Measurements from ENCODE around the gene PTPMT1.

PTPMT1 gene

DNA sequence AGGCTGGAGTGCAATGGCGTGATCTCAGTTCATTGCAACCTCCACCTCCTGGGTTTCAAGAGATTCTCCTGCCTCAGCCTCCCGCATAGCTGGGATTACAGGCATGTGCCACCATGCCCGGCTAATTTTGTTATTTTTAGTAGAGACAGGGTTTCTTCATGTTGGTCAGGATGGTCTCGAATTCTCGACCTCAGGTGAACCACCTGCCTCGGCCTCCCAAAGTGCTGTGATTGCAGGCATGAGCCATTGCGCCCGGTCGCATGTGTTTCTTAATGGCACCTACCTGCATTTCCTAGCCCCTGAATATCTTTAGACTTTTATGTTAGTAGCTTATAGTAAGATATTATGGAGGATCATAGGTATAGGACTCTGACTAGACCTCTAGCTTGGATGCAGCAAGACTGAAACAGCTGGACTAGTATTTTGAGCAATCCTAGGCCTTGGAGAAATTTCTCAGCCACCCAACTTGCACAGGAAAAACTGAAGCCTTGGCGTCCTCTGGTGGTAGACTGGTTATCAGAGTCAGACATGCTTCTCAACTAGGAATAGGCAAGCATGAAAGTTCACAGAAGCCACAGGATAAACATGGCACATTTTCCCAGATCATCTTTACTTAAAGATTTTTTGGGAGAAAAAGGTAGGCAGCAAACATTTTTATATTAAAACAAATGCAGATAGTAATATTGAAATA is 51.5 kb downstream of the PTPMT1 start:
- DNase-seq: no peak

DNA sequence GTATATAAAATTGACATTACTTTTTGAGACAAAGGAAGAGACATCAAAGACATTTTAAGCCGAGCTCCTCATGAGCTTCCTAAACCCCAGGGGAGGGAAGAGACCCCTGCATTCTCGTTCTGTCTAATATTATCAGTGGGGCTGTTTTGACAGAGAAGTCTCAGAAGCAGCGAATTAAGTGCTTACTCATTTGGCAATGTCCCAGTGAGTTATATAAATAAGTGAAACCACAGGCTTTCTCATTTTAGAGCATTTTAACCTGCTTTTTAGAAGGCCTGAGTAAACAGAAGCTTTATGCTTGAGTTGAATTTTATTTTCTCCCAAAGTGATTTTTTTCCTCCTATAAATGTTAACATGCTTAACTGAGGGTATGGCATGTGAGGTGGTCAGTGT is 52.0 kb downstream of the PTPMT1 start:
- no peak for DNase-seq

DNA sequence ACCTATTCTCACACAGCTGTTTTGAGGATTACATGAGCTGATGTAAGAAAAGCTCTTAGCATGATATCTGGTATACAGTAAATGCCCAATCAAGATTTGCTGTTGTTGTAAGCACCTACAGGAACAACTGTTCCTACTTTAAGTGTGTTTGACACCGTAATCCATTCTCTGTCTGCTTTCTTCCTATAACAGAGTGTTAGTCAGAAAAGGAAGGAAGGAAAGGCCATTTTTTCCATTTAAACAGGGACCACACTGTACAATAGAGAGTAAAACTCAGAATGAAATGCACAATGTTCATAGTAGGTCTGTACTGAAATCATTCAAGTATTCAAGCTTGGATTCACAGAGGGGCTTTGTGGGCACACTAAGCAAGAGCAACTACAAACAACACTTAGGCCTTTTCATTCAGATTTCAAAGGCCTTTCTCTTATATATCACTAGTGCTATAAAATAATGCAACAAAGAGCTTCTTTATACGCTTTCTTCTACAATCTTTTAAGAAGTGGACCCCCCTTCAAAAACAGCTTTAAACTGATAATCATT is 55.5 kb downstream of the PTPMT1 start:
- no peak for DNase-seq
